Inflammatory macrophage treated with lipopolysaccharide for 4 hours (primary cell): Measurements from ENCODE around the gene CD9.
"Not testable (repeated sequence)": the region's sequence is repeated elsewhere in the genome, so short reads cannot be mapped to it uniquely, and the experiment has no call there.

Source experiments
- DNase-seq: peaks from one replicate; pipeline ENCODE4 v3.0.0-alpha.2; 2020

Gene CD9

GRCh38 chr12:6199531-6200255 lies 507 bp upstream of the CD9 start:
- DNase-seq, result peak; percentile 60

DNA sequence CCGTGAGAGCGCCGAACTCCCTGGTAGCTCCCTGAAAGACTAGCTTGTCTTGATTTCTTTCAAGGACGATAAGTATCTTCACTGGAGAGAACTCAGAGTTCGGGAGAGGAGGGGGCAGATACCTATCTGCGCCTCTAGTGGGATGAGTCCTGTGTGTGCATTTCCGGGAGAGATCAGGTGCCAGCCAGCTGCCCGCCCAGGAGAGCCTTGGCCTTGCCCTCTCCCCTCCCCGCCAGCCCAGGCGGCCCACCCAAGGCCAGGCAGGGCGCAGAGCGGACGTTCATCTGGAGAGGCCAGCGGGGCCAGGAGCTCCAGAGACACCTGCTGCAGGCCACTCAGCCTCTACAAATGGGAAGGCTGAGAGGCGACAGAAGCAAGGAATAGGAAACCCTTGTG lies 1.0 kb downstream of the CD9 start:
- DNase-seq, result no peak

DNA sequence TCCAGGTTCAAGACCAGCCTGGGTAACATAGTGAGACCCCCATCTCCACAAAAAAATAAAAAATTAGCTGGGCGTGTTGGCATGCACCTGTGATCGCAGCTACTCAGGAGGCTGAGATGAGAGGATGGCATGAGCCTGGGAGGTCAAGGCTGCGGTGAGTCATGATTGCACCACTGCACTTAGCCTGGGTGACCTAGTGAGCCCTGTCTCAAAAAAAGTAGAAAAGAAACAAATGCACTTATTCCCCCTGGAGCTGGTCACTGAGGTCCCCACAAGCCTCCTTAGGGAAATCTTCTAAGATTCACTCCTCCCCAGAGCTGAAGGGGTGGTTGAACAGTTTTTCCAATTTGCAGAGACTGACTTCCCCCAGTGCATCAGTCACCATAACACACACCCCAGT lies 1.6 kb downstream of the CD9 start:
- peak; percentile 70 for DNase-seq

DNA sequence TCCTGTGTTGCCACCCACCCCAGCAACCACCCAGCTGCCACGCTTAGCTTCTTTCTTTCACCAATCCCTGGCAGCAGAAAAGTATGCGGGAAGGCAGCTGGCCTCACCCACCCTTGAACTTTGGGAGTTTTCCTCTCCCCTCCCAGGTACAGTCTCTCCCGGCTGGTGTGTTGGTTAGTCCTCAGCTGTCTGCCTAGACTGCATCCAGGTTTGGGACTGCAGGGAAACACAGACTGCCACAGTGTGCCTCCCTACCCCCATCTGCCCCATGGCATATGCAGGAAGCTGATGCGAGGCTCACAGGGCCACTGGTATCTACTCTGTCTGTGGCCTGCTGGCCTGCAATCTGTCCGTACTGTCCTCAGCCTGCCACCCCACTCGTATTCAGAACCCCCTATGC lies 2.1 kb downstream of the CD9 start:
- DNase-seq, result no peak

GRCh38 chr12:6202846-6203245 lies 2.6 kb downstream of the CD9 start:
- DNase-seq, result no peak

DNA sequence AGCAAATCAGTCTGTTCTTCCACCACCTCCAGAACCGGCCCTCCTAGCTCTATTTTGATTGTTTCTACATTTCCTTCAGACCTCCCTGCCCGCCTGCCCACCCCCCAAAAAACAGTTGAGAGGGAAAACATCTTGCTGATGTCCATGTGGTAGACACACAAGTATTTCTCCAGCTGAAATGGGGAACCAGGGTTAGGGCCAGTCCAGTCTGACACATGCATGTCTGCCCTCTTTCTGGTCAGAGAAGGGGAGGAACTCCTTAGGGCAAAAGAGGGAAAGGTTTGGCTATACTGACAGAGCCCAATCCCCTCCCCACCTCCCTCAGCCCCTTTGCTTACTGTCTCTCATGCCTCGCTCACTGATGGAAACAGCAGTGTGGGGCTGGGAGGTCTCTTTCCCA lies 3.4 kb downstream of the CD9 start:
- DNase-seq, result no peak

DNA sequence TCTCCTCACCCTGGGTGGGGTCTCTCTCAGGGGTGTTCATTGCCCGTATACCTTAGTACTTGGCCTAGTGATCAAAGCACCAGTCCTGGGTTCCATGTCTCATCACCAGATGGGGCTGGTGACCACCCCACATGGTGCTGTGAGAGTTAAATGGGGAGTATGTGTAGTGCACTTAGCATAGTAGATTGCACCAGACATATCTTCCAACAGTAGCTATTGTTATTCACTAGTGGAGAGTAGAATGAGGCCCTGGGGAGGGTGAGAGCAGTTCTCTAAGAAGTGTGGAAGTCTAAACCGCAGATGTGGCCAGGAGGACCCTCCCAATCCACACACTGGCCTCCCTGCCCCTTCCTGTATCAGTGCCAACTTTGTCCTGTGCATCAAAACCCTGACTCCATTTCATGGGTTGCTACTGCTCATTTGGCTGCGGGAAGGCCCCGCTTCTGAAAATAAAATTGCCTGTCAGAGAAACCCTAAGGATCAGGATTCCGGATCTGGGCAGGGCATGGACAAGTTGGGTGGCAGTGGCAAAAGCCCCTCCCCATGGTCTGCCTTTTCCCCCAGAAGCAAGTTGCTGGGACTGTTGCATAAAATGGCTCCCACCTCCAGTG lies 4.4 kb downstream of the CD9 start:
- DNase-seq, result no peak

DNA sequence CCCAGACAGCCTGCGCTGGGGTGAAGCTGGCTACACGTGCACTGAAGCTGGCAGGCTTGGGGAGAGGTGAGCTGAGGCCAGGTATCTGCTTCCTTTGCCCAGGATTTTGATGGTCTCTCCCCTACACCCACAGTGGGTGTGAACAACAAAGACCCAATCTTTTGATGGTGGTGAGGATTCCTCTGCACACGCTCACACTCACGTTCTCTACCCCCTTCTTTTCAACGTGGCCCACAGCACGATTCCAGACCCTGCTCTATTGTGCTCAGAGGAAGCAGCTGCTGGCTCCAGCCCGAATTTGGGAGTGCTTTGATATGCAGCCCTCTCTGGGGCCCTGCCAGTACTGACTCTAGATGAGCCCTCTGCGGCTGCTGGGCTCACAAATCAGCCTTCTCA lies 4.9 kb downstream of the CD9 start:
- DNase-seq, result no peak

GRCh38 chr12:6205761-6206160 lies 5.6 kb downstream of the CD9 start:
- no peak for DNase-seq

DNA sequence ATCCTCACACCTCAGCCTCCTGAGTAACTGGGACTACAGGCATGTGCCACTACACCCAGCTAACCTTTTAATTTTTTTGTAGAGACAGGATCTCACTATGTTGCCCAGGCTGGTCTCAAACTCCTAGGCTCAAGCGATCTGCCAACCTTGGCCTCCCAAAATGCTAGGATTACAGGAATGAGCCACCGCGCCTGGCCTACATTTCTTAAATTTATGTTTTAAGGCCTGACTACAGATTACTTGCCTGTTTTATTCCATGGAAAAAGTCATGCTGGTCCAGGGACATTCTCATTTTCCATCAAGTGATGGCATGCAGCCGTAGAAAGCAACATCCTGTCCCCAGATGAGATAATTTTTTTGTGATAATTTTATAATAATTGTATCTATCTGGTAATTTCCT lies 6.1 kb downstream of the CD9 start:
- DNase-seq, result no peak

DNA sequence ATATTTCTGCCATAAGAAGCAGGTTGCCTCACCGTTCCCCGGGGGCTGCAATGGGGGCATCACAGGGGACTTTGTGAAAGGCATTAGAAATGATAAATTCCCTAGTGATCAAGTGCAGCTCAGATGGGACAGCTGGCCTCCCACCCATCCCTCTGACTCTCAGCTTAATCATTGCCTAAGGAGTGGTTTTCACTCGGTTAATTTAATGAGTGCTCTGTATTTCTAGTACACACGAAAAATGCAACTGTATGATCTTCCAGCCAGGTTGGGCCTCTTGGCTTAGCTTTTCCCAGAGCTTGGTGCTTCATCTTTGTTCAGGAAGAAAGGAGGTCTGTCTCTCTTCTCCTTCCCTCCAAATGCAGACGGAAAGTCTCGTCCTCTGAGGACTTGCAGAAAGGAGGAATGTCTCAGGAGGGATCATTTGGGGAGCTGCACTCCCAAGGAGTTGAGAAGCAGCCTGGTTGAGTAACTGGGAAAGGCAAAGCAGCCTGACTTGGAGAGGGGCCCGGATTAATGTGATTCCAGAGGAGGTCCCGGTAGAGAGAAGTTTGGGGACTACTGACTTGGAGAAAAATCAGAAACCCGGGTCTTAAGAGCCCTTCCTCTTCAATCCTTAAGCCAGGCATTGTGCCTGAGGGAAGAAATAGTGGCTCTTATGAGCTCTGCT lies 7.2 kb downstream of the CD9 start:
- no peak for DNase-seq

DNA sequence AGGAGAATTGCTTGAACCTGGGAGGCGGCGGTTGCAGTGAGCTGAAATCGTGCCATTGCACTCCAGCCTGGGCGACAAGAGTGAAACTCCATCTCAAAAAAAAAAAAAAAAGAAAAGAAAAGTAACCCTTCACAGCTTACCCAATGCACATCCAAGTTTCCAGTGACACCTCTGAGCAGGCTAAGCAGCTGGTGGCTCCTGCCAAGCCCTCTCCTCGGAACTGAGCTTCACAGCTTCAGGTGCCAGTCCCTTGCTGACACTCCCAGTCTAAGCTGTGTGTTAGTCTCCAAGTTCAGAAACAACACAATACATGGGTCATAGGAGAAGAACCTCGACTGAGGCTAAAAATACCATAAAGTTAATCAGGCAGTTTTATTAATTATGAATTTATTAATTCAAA lies 7.9 kb downstream of the CD9 start:
- no peak for DNase-seq

DNA sequence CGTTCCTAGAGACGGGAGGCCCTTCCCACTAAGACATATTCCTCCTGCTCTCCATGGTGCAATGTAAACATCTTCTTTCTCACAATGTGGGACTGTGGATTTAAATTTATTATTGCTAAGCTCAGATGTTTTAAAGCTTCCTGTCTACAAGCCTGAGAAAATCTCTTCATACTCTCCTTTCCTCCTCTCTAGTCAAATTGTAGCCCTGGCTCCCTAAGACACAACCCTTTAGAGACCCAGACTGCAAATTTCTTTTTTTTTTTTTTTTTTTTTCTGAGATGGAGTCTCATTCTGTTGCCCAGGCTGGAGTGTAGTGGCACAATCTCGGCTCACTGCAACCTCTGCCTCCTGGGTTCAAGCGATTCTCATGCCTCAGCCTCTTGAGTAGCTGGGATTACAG lies 9.2 kb downstream of the CD9 start:
- not testable (repeated sequence) for DNase-seq

GRCh38 chr12:6211421-6211869 lies 11.2 kb downstream of the CD9 start:
- no peak for DNase-seq

- no peak for DNase-seq
Measured at GRCh38 chr12:6212086-6212485, 11.9 kb downstream of the CD9 start.

DNA sequence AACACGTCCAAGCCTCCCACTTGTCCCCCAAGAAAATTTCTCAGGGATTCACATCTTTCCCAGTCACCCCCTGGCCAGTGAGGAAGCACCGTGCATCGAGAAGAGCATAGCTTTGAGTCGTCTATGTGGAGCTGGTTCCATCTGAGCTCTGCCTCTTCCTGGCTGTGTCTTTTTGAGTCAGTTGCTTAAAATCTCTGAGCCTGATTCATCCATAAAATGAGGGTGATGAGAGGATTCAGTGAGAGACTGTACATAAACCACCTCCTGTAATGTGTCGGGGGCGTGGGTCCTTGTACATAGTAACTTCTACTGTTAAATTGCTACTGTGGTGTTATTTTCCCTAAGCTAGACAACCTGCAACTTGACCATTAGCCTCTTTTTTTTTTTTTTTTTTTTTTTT lies 13.8 kb downstream of the CD9 start:
- no peak for DNase-seq

GRCh38 chr12:6214633-6215032 lies 14.4 kb downstream of the CD9 start:
- DNase-seq, result no peak

- DNase-seq, result no peak
Measured at GRCh38 chr12:6215120-6215807, 15.1 kb downstream of the CD9 start.

GRCh38 chr12:6215932-6216494 lies 15.8 kb downstream of the CD9 start:
- no peak for DNase-seq

DNA sequence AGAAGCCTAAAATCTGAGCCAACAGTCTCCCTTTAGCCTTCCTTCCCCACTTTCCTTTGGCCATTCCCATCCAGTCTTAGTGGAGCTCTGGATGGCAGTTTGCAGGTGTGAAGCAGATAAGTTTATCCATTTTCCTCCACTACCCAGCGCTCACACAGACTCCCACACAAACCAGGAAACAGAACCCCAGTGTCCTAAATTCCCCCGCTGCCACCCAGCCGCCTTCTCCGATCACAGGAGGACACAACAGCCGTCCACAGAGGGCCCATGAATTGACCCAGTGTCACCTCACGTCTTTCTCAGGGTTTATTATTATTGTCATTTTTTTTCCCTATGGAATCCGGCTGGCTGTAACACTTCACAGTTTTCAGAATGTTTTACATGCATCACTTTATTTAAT lies 16.4 kb downstream of the CD9 start:
- no peak for DNase-seq

- DNase-seq, result no peak
Measured at GRCh38 chr12:6218347-6218925, 18.2 kb downstream of the CD9 start.

- no peak for DNase-seq
Measured at GRCh38 chr12:6219980-6220379, 19.8 kb downstream of the CD9 start.

GRCh38 chr12:6221146-6221545 lies 20.9 kb downstream of the CD9 start:
- no peak for DNase-seq
